ENCODE measurements around the gene YWHAB. TPM values are rescaled to one million over a fixed set of nuclear protein-coding genes. Genes with fewer than 3 reads are reported as not detected.

The YWHAB gene
- total RNA-seq, 3 donors from 2014 or later = 125 to 155 (median 139) TPM

GRCh38 chr20:44948107-44948506 lies 62.6 kb downstream of the YWHAB start:
- intact Hi-C loops (cut with DNase I; ENCODE audit: low total_unique reads) = no loop called here
- no peaks in the 10 kb centered on the region for H3K9me3 ChIP-seq
- TF ChIP-seq CTCF (IDR thresholded peaks at IDR 0.05) = no peak
- TF ChIP-seq POLR2A (IDR thresholded peaks at IDR 0.05) = no peak
- TF ChIP-seq POLR2AphosphoS5 (IDR thresholded peaks at IDR 0.05) = no peak
- no peak overlapping the region for H3K4me3 ChIP-seq
- no peak for DNase-seq (ENCODE audit: low spot score in 2 of 2)
- H3K27me3 ChIP-seq = no peaks in the 10 kb centered on the region
- H3K4me1 ChIP-seq = no peaks in the 10 kb centered on the region
- no peak overlapping the region for H3K27ac ChIP-seq
- H3K36me3 ChIP-seq = peaks cover 18% of the 10 kb centered on the region

GRCh38 chr20:44948513-44948912 lies 63.0 kb downstream of the YWHAB start:
- intact Hi-C loops (cut with DNase I; ENCODE audit: low total_unique reads) = no loop called here
- TF ChIP-seq CTCF (IDR thresholded peaks at IDR 0.05) = no peak
- no peak for TF ChIP-seq POLR2A (IDR thresholded peaks at IDR 0.05)
- TF ChIP-seq POLR2AphosphoS5 (IDR thresholded peaks at IDR 0.05) = no peak
- Histone ChIP-seq H3K27ac (no peak overlapping the region), H3K36me3 (peaks cover 14% of the 10 kb centered on the region), H3K9me3 (no peaks in the 10 kb centered on the region), H3K27me3 (no peaks in the 10 kb centered on the region), H3K4me3 (no peak overlapping the region), H3K4me1 (no peaks in the 10 kb centered on the region)
- no peak for DNase-seq (ENCODE audit: low spot score in 2 of 2)

- H3K4me3 ChIP-seq = no peak overlapping the region
- no peaks in the 10 kb centered on the region for H3K4me1 ChIP-seq
- DNase-seq (ENCODE audit: low spot score in 2 of 2) = no peak
- H3K9me3 ChIP-seq = no peaks in the 10 kb centered on the region
- intact Hi-C loops (cut with DNase I; ENCODE audit: low total_unique reads) = no loop called here
- TF ChIP-seq POLR2AphosphoS5 (IDR thresholded peaks at IDR 0.05) (no peak), CTCF (IDR thresholded peaks at IDR 0.05) (no peak), POLR2A (IDR thresholded peaks at IDR 0.05) (no peak)
- no peak overlapping the region for H3K27ac ChIP-seq
- no peaks in the 10 kb centered on the region for H3K27me3 ChIP-seq
- peaks cover 20% of the 10 kb centered on the region for H3K36me3 ChIP-seq
Observed at GRCh38 chr20:44950368-44950767, 64.9 kb downstream of the YWHAB start.

- Histone ChIP-seq H3K4me1 (no peaks in the 10 kb centered on the region), H3K4me3 (no peak overlapping the region), H3K27me3 (no peaks in the 10 kb centered on the region), H3K27ac (no peak overlapping the region), H3K9me3 (no peaks in the 10 kb centered on the region), H3K36me3 (peaks cover 26% of the 10 kb centered on the region)
- no peak for TF ChIP-seq POLR2A (IDR thresholded peaks at IDR 0.05)
- intact Hi-C loops (cut with DNase I; ENCODE audit: low total_unique reads) = no loop called here
- DNase-seq (ENCODE audit: low spot score in 2 of 2) = no peak
Observed at GRCh38 chr20:44952731-44953130, 67.2 kb downstream of the YWHAB start.

GRCh38 chr20:44954211-44954610 lies 68.7 kb downstream of the YWHAB start:
- TF ChIP-seq CTCF (IDR thresholded peaks at IDR 0.05) (no peak), POLR2A (IDR thresholded peaks at IDR 0.05) (no peak), POLR2AphosphoS5 (IDR thresholded peaks at IDR 0.05) (no peak)
- Histone ChIP-seq H3K27ac (no peak overlapping the region), H3K27me3 (no peaks in the 10 kb centered on the region), H3K4me1 (no peaks in the 10 kb centered on the region), H3K9me3 (no peaks in the 10 kb centered on the region), H3K4me3 (no peak overlapping the region), H3K36me3 (peaks cover 26% of the 10 kb centered on the region)
- intact Hi-C loops (cut with DNase I; ENCODE audit: low total_unique reads) = no loop called here
- no peak for DNase-seq (ENCODE audit: low spot score in 2 of 2)

GRCh38 chr20:44955270-44955669 lies 69.8 kb downstream of the YWHAB start:
- no peak overlapping the region for H3K4me3 ChIP-seq
- H3K4me1 ChIP-seq = no peaks in the 10 kb centered on the region
- no peak overlapping the region for H3K27ac ChIP-seq
- H3K27me3 ChIP-seq = no peaks in the 10 kb centered on the region
- DNase-seq (ENCODE audit: low spot score in 2 of 2) = no peak
- TF ChIP-seq POLR2A (IDR thresholded peaks at IDR 0.05) = no peak
- no peak for TF ChIP-seq POLR2AphosphoS5 (IDR thresholded peaks at IDR 0.05)
- no peak for TF ChIP-seq CTCF (IDR thresholded peaks at IDR 0.05)
- H3K36me3 ChIP-seq = peaks cover 19% of the 10 kb centered on the region
- H3K9me3 ChIP-seq = no peaks in the 10 kb centered on the region
- intact Hi-C loops (cut with DNase I; ENCODE audit: low total_unique reads) = no loop called here
